ENCODE results near the gene SUGP2. TPM values are rescaled to one million over a fixed set of nuclear protein-coding genes. Genes with fewer than 3 reads are reported as not detected.

The SUGP2 gene
- total RNA-seq, 1 donor = 57.4 TPM

- H3K4me3 ChIP-seq (ENCODE audit: low read depth, low read length) = no peak overlapping the region
- no peak for TF ChIP-seq CTCF (IDR thresholded peaks at IDR 0.05; ENCODE audit: insufficient read depth, low read depth, low read length)
- DNase-seq (ENCODE audit: low read depth) = no peak
These were observed 26.7 kb upstream of the SUGP2 start for GRCh38 chr19:19059837-19060611.

GRCh38 chr19:19059018-19059836 is 25.9 kb upstream of the SUGP2 start:
- no peak for TF ChIP-seq CTCF (IDR thresholded peaks at IDR 0.05; ENCODE audit: insufficient read depth, low read depth, low read length)
- no peak for DNase-seq (ENCODE audit: low read depth)
- H3K4me3 ChIP-seq (ENCODE audit: low read depth, low read length) = no peak overlapping the region

GRCh38 chr19:19057720-19058119 is 24.4 kb upstream of the SUGP2 start:
- DNase-seq (ENCODE audit: low read depth) = no peak
- no peak overlapping the region for H3K4me3 ChIP-seq (ENCODE audit: low read depth, low read length)
- no peak for TF ChIP-seq CTCF (IDR thresholded peaks at IDR 0.05; ENCODE audit: insufficient read depth, low read depth, low read length)

GRCh38 chr19:19057317-19057716 is 24.0 kb upstream of the SUGP2 start:
- no peak for DNase-seq (ENCODE audit: low read depth)
- H3K4me3 ChIP-seq (ENCODE audit: low read depth, low read length) = no peak overlapping the region
- TF ChIP-seq CTCF (IDR thresholded peaks at IDR 0.05; ENCODE audit: insufficient read depth, low read depth, low read length) = no peak

- no peak for DNase-seq (ENCODE audit: low read depth)
- no peak for TF ChIP-seq CTCF (IDR thresholded peaks at IDR 0.05; ENCODE audit: insufficient read depth, low read depth, low read length)
- H3K4me3 ChIP-seq (ENCODE audit: low read depth, low read length) = no peak overlapping the region
These were observed 23.4 kb upstream of the SUGP2 start for GRCh38 chr19:19056636-19057275.

- no peak overlapping the region for H3K4me3 ChIP-seq (ENCODE audit: low read depth, low read length)
- no peak for DNase-seq (ENCODE audit: low read depth)
- no peak for TF ChIP-seq CTCF (IDR thresholded peaks at IDR 0.05; ENCODE audit: insufficient read depth, low read depth, low read length)
These were observed 22.4 kb upstream of the SUGP2 start for GRCh38 chr19:19055701-19056100.
